Thyroid gland (tissue), 4 donors: ENCODE results near the gene ANKK1. TPM values are rescaled to one million over a fixed set of nuclear protein-coding genes. Genes with fewer than 3 reads are reported as not detected.

Experiments
- DNase-seq, 2 donors: peaks; one replicate each; pipeline ENCODE4 v3.0.0-alpha.2; 2019
- H3K27ac ChIP-seq, 3 donors: fragments of 200-600 bp; sonication (generic); 1 replicate in 2 of 3; 2 replicates in 1 of 3; pipeline ENCODE4 v1.5.1; 2016 to 2019; ENCODE audit warnings: mild to moderate bottlenecking in 1 of 3, moderate library complexity in 1 of 3
- H3K27me3 ChIP-seq: fragments of 200-600 bp; sonication (generic); one replicate; pipeline ENCODE4 v1.5.1; 2019
- H3K36me3 ChIP-seq, 2 donors: fragments of 200-600 bp; sonication (generic); one replicate each; pipeline ENCODE4 v1.5.1; 2016 to 2019
- H3K4me1 ChIP-seq, 2 donors: fragments of 200-600 bp; sonication (generic); one replicate each; pipeline ENCODE4 v1.5.1; 2017 to 2019
- H3K4me3 ChIP-seq, 3 donors: fragments of 200-600 bp; sonication (generic); replicated peaks in 1 of 3; 1 replicate in 2 of 3; 2 replicates in 1 of 3; pipeline ENCODE4 v1.5.1; 2016; ENCODE audit warnings: mild to moderate bottlenecking in 1 of 3
- H3K9me3 ChIP-seq: fragments of 200-600 bp; sonication (generic); one replicate; pipeline ENCODE4 v1.5.1; 2017
- POLR2A ChIP-seq, 2 donors: fragments of 450-650 bp; IDR thresholded peaks; one replicate each; pipeline ENCODE4 v1.6.1; 2017; ENCODE audit warnings: antibody characterized with exemption in 2 of 2, mild to moderate bottlenecking in 2 of 2, moderate library complexity in 1 of 2
- WGBS, 2 donors: methylation state at CpG; one replicate each; pipeline ENCODE4 v1.1.5; 2017; 5-methylcytosine and 5-hydroxymethylcytosine counted together
- intact Hi-C: fragments of 100-400 bp; cut with DNase I; formaldehyde crosslinking; loops from one replicate; pipeline ENCODE4 v1.15.1; 2023
- total RNA-seq, 4 donors: library from RNA; depleted of rRNA; stranded (reverse); fragments of >200 nt; gene quantifications; one replicate each; pipeline ENCODE4 v1.2.3, GENCODE V29; 2016
- TF ChIP-seq, protein P1 (sequence below), 6 experiments: fragments of 200-600 bp in 3 of 6; fragments of 450-650 bp in 3 of 6; sonication (generic) in 3 of 6; IDR thresholded peaks; one replicate each; pipeline ENCODE4 v1.5.1; 2016 to 2019; ENCODE audit warnings: antibody characterized with exemption in 6 of 6, mild to moderate bottlenecking in 2 of 6, inconsistent platforms in 1 of 6, moderate library complexity in 1 of 6

Gene ANKK1
- total RNA-seq, 4 donors from 2014 or later, result 0.27 to 1.1 (median 0.88) TPM; not detected in 1

DNA sequence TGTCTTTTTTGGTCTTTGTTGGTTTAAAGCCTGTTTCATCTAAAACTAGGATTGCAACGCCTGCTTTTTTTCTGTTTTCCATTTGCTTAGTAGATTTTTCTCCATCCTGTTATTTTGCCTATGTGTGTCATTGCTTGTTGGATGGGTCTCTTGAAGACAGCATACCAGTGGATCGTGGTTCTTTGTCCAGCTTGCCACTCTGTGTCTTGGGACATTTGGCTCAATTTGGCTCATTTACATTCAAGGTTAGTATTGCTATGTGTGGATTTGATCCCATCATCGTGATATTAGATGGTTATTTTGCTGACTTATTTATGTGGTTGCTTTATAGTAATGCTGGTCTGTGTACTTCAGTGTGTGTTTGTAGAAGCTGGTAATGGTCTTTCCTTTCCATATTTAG, 31.4 kb upstream of the ANKK1 start:
- 95 to 96% methylated on average over 3 of the region's 3 CpGs for WGBS, 2 donors
- peaks cover 13 to 20% of the 10 kb centered on the region in 2 donors for H3K36me3 ChIP-seq

DNA sequence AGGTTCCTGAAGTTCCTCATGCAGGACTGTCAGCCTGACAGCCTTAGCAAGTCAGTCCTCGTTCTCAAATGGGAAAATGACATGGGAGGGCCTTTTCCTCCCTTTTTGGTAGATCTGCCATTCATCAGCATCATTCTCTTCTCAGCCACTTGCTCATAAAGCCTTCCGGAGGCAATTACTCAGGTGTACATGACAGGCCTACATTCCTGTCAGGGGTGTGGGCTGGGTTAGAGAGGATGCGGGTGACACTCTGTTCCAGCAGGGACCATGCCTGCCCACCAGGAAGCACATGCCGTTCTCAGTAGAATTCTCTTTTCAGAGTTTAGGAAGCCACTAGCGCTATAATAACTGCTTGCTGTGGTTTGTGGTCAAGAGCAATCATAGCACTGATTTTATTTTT, 24.2 kb upstream of the ANKK1 start:
- no peak overlapping the region for H3K27ac ChIP-seq
- 81 to 94% methylated on average over 5 of the region's 5 CpGs for WGBS, 2 donors
- H3K27me3 ChIP-seq, result no peaks in the 10 kb centered on the region
- H3K4me1 ChIP-seq, result peaks cover 4 to 6% of the 10 kb centered on the region in 2 donors
- intact Hi-C loops, result no loop called here
- TF ChIP-seq, protein P1, sequence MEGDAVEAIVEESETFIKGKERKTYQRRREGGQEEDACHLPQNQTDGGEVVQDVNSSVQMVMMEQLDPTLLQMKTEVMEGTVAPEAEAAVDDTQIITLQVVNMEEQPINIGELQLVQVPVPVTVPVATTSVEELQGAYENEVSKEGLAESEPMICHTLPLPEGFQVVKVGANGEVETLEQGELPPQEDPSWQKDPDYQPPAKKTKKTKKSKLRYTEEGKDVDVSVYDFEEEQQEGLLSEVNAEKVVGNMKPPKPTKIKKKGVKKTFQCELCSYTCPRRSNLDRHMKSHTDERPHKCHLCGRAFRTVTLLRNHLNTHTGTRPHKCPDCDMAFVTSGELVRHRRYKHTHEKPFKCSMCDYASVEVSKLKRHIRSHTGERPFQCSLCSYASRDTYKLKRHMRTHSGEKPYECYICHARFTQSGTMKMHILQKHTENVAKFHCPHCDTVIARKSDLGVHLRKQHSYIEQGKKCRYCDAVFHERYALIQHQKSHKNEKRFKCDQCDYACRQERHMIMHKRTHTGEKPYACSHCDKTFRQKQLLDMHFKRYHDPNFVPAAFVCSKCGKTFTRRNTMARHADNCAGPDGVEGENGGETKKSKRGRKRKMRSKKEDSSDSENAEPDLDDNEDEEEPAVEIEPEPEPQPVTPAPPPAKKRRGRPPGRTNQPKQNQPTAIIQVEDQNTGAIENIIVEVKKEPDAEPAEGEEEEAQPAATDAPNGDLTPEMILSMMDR (IDR thresholded peaks at IDR 0.05), result no peak
- TF ChIP-seq POLR2A (IDR thresholded peaks at IDR 0.05), result no peak
- no peak overlapping the region for H3K4me3 ChIP-seq
- no peaks in the 10 kb centered on the region for H3K9me3 ChIP-seq
- H3K36me3 ChIP-seq, result peaks cover 34 to 45% of the 10 kb centered on the region in 2 donors
- DNase-seq, result no peak

More for the DNA sequence above, 31.4 kb upstream of the ANKK1 start:
- no peak for DNase-seq
- Histone ChIP-seq H3K4me1 (no peaks in the 10 kb centered on the region), H3K9me3 (no peaks in the 10 kb centered on the region), H3K27me3 (no peaks in the 10 kb centered on the region), H3K4me3 (no peak overlapping the region), H3K27ac (no peak overlapping the region)
- TF ChIP-seq, protein P1 (IDR thresholded peaks at IDR 0.05), result no peak
- TF ChIP-seq POLR2A (IDR thresholded peaks at IDR 0.05), result no peak
- intact Hi-C loops, result no loop called here

DNA sequence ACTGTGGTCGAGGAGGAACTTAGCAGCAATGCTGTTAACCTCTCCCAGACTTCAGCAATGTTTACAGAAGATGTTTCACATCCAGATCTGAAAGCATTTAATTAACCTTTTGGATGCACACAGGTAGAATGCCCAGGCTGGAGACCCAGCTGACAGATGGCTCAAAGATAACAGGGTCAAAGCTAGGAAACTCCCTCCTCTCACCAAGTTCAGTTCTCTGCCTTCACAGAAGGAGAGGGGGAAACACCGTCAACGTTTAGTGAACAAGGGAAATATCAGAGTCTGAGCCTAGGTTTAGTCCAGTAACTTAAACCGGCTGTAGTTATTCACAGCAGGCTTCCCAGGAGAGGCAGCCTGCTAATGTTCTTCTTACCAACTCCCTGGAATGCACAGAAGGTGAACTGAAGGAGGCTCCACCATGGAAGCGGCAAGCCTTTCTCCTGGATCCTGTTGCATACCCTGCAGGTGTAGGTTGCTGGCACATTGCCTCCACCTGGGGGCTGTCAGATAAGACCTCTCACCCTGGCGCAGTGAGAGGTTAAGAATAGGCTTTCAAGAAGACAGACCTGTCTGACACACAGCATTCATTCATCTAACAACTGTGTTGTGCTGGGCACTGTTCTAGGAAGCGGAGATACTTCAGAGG, 23.5 kb upstream of the ANKK1 start:
- DNase-seq, result no peak
- TF ChIP-seq, protein P1 (IDR thresholded peaks at IDR 0.05), result no peak
- TF ChIP-seq POLR2A (IDR thresholded peaks at IDR 0.05), result no peak
- Histone ChIP-seq H3K9me3 (no peaks in the 10 kb centered on the region), H3K36me3 (peaks cover 30 to 50% of the 10 kb centered on the region in 2 donors), H3K4me1 (peaks cover 4 to 6% of the 10 kb centered on the region in 2 donors), H3K4me3 (no peak overlapping the region), H3K27ac (no peak overlapping the region), H3K27me3 (no peaks in the 10 kb centered on the region)
- intact Hi-C loops, result no loop called here
- 90 to 91% methylated on average over 7 of the region's 7 CpGs for WGBS, 2 donors

DNA sequence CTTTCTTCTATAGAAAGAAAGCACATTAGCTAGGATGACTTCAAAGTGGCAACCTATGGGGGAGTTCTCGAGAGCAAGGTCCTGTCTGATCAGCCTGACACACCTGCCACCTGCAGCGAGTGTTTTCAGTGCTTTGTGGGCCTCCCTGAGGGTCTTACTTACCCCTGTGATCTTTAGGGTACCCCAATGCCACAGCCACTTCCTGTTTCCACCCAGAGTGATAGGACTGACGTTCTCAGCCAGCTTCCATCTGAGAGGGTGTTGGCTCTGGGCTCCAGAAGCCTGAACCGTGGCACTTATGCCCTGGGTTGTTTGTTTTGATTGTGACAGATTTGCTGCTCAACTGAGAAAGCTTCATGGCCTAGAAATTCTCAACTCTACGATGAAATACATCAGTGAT, 21.7 kb upstream of the ANKK1 start:
- Histone ChIP-seq H3K27ac (no peak overlapping the region), H3K9me3 (no peaks in the 10 kb centered on the region), H3K36me3 (peaks cover 26 to 44% of the 10 kb centered on the region in 2 donors), H3K27me3 (no peaks in the 10 kb centered on the region), H3K4me1 (peaks cover 4 to 6% of the 10 kb centered on the region in 2 donors), H3K4me3 (no peak overlapping the region)
- intact Hi-C loops, result no loop called here
- 44 to 55% methylated on average over 5 of the region's 5 CpGs for WGBS, 2 donors
- peak; percentile 51 to 58 for DNase-seq
- no peak for TF ChIP-seq POLR2A (IDR thresholded peaks at IDR 0.05)
- TF ChIP-seq, protein P1 (IDR thresholded peaks at IDR 0.05), result no peak

DNA sequence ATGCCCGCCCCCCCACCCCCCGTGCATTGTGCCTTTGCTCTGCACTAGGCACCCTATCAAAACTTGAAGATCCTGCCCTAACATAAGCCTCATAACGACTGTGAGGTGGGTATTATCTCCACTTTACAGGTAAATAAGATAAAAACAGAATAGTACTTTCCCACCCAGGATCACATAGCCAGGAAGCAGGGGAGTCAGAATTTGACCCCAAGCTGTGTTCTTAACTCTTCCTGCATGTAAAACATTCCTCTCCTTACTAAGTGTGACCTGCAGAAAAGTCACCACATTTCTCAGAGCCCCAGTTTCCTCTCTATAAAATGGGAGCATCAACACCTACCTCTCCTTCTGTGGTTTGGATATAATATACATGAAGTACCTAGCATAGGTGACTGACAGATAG, 18.2 kb upstream of the ANKK1 start:
- intact Hi-C loops, result no loop called here
- Histone ChIP-seq H3K27me3 (no peaks in the 10 kb centered on the region), H3K27ac (no peak overlapping the region), H3K36me3 (peaks cover 11 to 23% of the 10 kb centered on the region in 2 donors), H3K4me1 (peaks cover 4 to 6% of the 10 kb centered on the region in 2 donors), H3K9me3 (no peaks in the 10 kb centered on the region), H3K4me3 (no peak overlapping the region)
- TF ChIP-seq, protein P1 (IDR thresholded peaks at IDR 0.05), result no peak
- no peak for TF ChIP-seq POLR2A (IDR thresholded peaks at IDR 0.05)
- DNase-seq, result no peak
- WGBS, 2 donors, result 84% methylated on average over 3 of the region's 3 CpGs
